Brain microvascular endothelial cell (primary cell): ENCODE measurements around the gene CBX1.

Source experiments
- DNase-seq: peaks from one replicate; pipeline ENCODE4 v3.0.0-alpha.2; 2020
- H3K27ac ChIP-seq: fragments of 250-450 bp; sonication (Bioruptor Pico); 2 replicates; pipeline ENCODE4 v1.5.1; 2020; ENCODE audit warnings: mild to moderate bottlenecking, moderate library complexity
- H3K27me3 ChIP-seq: fragments of 250-450 bp; sonication (Bioruptor Pico); replicated peaks from 2 replicates; pipeline ENCODE4 v1.5.1; 2020; ENCODE audit warnings: mild to moderate bottlenecking
- H3K36me3 ChIP-seq: fragments of 250-450 bp; sonication (Bioruptor Pico); replicated peaks from 2 replicates; pipeline ENCODE4 v1.5.1; 2020; ENCODE audit warnings: mild to moderate bottlenecking
- H3K4me3 ChIP-seq: 2 replicates; pipeline ENCODE4 v1.5.1; 2011; ENCODE audit warnings: low read depth, mild to moderate bottlenecking, control low read depth, low read length, moderate library complexity
- in situ Hi-C: cut with HindIII; loops from 2 replicates; pipeline ENCODE4 v1.10.0; 2017; ENCODE audit warnings: low sequenced_read_pairs, low pct_ligation_motif_present
- TF ChIP-seq, protein P1 (sequence below): IDR thresholded peaks from 2 replicates; pipeline ENCODE4 v1.5.1; 2011; ENCODE audit warnings: low read depth, mild to moderate bottlenecking, moderate library complexity, low read length, control low read depth, inconsistent platforms; ENCODE audit errors: missing control alignments

Gene CBX1

DNA sequence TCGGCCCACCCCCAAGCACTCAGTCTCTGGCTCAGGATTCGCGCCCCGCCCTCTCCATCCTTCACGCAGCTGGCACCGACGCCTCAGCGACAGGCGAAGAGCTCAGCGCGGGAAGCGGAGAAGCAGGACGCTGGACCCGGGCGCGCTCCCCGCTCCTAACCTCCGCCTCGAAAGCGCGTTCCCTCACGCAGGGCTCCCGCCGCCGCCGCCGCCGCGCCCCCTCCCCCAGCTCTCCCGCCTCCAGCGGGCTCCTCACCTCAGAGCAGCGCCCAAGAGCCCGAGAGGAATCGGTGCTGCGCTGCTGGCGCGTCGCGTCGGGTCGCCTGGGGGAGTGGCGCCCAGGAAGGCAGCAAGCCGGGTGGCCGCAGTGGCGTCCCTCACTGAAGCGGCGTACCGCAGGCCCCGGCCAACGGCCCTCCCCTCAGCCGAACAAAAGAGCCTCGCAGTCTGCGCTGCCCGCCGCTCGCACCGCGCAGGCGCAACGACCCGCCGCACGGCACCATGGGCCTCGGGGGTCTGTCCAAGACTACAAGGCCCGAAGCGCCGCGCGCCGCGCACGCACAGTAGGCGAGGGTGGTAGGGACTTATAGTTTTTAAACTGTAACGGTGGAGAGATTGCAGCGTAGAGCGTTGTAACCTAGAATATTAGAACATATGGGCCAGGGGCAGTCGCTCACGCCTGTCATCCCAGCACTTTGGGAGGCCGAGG is at the start of gene CBX1:
Gene CBX1 (minus strand): TSS at position 467 of the 709 bp plus-strand sequence. CDS start 24,474 bp downstream, outside the sequence.
- Histone ChIP-seq H3K4me3 (peak within 1 kb of the TSS; percentile 90), H3K36me3 (no peaks in the 10 kb centered on the region), H3K27me3 (no peaks in the 10 kb centered on the region), H3K27ac (peak within 1 kb of the TSS; percentile 58)
- TF ChIP-seq, protein P1, sequence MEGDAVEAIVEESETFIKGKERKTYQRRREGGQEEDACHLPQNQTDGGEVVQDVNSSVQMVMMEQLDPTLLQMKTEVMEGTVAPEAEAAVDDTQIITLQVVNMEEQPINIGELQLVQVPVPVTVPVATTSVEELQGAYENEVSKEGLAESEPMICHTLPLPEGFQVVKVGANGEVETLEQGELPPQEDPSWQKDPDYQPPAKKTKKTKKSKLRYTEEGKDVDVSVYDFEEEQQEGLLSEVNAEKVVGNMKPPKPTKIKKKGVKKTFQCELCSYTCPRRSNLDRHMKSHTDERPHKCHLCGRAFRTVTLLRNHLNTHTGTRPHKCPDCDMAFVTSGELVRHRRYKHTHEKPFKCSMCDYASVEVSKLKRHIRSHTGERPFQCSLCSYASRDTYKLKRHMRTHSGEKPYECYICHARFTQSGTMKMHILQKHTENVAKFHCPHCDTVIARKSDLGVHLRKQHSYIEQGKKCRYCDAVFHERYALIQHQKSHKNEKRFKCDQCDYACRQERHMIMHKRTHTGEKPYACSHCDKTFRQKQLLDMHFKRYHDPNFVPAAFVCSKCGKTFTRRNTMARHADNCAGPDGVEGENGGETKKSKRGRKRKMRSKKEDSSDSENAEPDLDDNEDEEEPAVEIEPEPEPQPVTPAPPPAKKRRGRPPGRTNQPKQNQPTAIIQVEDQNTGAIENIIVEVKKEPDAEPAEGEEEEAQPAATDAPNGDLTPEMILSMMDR = no peak
- in situ Hi-C loops = no loop called here
- DNase-seq = peak; percentile 89

GRCh38 chr17:48150597-48151001 is 49.3 kb upstream of the CBX1 start:
- Histone ChIP-seq H3K36me3 (no peaks in the 10 kb centered on the region), H3K27me3 (peaks cover 51% of the 10 kb centered on the region), H3K27ac (no peak overlapping the region), H3K4me3 (no peak overlapping the region)
- no peak for DNase-seq
- TF ChIP-seq, protein P1 = no peak
- in situ Hi-C loops = no loop called here

DNA sequence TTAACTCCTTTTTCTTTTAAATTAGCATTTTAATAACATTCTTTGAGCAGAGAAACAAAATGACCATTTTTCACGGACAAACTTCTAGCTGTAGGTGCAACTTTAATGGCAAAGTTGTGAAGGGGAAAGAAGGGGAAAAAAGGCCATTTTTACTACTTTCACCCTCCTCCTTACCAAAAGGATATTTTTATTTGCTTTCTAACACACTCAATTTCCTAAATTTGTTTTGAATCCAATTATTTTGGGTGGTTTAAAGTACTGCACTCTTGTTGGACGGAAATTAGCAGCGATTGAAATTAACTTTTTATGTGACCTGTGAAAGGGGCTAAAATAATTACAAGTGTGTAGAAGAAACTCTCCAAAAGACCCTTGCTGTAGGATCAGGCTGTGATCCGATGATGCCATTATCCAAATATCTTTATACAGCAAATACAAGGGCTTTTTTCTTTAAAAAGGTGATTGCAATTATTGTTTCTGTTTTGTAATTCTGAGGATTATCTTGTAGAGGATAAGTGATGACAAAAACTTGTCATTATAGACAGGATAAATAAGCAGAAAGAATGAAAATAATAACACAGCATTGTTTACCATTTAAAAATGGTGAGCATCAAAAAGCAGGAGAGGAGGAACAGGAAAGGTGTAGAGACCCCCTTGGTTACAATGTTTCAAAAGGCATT is 48.6 kb upstream of the CBX1 start:
- no peak overlapping the region for H3K4me3 ChIP-seq
- no peak for DNase-seq
- in situ Hi-C loops = no loop called here
- H3K27me3 ChIP-seq = peaks cover 52% of the 10 kb centered on the region
- H3K27ac ChIP-seq = no peak overlapping the region
- no peaks in the 10 kb centered on the region for H3K36me3 ChIP-seq
- TF ChIP-seq, protein P1 = no peak

DNA sequence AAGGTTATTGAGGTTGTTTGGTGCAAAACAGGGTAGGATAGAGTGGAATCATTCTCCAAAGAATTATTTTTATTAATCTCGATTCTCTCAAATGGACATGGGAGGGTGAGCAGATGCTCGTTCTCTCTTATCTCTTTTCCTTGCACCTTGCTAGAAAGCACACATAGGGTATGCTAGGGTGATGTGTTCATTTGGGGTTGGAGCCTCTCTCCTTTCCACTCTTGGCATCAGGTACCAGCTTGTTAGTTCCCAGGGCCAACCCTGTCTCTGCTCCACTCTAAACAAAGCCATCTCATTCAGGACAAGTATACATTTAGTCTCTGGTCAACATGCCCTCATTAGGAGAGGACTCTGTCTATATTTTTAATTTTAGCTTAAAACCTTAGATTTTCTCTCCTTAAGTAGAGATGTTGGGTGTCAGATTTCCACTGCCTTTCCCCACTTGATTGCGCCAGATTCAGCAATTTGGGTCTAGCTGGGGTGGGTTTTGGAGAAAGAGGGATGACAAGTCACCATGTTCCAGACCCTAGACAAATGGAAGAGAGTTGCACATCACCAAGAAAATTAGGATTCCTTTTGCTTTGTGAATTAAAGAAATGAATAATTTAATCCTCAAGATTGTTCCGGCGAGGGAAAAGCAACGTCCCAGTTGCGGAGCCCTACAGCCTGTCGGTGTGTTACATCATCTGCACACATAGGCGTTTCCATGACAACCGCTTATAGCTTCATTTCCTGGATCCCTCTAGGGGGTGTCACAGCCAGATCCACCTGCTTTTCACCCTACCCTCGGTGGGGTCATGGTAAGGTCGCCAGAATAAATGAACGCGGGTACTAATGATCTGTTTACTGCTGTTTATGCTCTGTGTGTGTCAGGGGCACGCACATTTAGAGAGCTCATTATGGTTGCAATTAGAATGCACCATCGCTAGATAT is 47.8 kb upstream of the CBX1 start:
- no peaks in the 10 kb centered on the region for H3K36me3 ChIP-seq
- in situ Hi-C loops = no loop called here
- DNase-seq = no peak
- TF ChIP-seq, protein P1 = no peak
- peaks cover 58% of the 10 kb centered on the region for H3K27me3 ChIP-seq
- no peak overlapping the region for H3K4me3 ChIP-seq
- H3K27ac ChIP-seq = no peak overlapping the region

GRCh38 chr17:48148029-48148770 is 46.9 kb upstream of the CBX1 start:
- in situ Hi-C loops = no loop called here
- no peak overlapping the region for H3K27ac ChIP-seq
- H3K36me3 ChIP-seq = no peaks in the 10 kb centered on the region
- peaks cover 65% of the 10 kb centered on the region for H3K27me3 ChIP-seq
- TF ChIP-seq, protein P1 = no peak
- no peak overlapping the region for H3K4me3 ChIP-seq
- DNase-seq = no peak
